GM13977 (cell line): Measurements from ENCODE around the gene PARP2.
"Not testable (repeated sequence)": the region's sequence is repeated elsewhere in the genome, so short reads cannot be mapped to it uniquely, and the experiment has no call there.

Experiments used
- DNase-seq: peaks from one replicate; pipeline ENCODE4 v3.0.0; 2012; ENCODE audit warnings: low spot score
- in situ Hi-C: fragments of 300-500 bp; cut with MboI; formaldehyde crosslinking; loops from one replicate; pipeline ENCODE4 v1.12.0; 2022; ENCODE audit warnings: low sequenced_read_pairs, low pct_unique_long_range_greater_than_20kb, mixed read lengths, inconsistent platforms; ENCODE audit not compliant: unreplicated experiment
- TF ChIP-seq, protein P1 (sequence below): IDR thresholded peaks from 2 replicates; pipeline ENCODE4 v1.5.1; 2012; ENCODE audit warnings: mild to moderate bottlenecking, control low read depth; ENCODE audit not compliant: insufficient read depth; ENCODE audit errors: extremely low read depth, missing control alignments

Gene PARP2

GRCh38 chr14:20345366-20345765 is 1.9 kb downstream of the PARP2 start:
- in situ Hi-C loops: no loop called here
- TF ChIP-seq, protein P1, sequence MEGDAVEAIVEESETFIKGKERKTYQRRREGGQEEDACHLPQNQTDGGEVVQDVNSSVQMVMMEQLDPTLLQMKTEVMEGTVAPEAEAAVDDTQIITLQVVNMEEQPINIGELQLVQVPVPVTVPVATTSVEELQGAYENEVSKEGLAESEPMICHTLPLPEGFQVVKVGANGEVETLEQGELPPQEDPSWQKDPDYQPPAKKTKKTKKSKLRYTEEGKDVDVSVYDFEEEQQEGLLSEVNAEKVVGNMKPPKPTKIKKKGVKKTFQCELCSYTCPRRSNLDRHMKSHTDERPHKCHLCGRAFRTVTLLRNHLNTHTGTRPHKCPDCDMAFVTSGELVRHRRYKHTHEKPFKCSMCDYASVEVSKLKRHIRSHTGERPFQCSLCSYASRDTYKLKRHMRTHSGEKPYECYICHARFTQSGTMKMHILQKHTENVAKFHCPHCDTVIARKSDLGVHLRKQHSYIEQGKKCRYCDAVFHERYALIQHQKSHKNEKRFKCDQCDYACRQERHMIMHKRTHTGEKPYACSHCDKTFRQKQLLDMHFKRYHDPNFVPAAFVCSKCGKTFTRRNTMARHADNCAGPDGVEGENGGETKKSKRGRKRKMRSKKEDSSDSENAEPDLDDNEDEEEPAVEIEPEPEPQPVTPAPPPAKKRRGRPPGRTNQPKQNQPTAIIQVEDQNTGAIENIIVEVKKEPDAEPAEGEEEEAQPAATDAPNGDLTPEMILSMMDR: no peak
- DNase-seq: no peak

DNA sequence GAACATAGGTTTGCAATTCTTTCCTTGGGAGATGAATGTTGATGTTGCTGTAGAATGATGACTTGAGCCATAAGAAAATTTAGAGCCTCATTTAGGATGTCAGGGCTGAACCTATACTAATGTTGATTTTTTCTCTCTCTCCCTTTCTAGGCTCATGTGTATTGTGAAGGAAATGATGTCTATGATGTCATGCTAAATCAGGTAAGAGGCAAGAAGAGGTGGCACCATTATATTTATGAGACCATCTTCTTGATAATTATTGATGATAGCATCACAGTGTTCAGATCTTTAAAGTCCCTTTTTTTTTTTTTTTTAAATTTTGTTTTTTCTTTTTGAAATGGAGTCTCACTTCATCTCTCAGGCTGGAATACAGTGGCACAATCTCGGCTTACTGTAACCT is 3.3 kb downstream of the PARP2 start:
- no peak for DNase-seq
- in situ Hi-C loops: no loop called here
- TF ChIP-seq, protein P1: no peak

DNA sequence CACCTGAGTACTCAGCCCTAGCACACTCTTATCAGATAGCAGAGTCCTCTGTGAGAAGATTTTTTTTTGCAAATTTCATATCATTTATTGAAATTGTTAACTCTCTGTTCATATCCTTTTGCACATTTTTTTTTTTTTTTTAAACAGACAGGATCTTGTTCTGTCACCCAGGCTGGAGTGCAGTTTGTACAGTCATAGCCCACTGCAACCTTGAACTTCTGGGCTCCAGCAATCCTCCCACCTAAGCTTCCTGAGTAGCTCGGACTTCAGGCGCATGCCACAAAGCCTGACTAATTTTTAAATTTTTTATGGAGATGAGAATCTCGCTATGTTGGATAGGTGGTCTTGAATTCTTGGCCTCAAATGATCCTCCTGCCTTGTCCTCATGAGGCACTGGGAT is 4.3 kb downstream of the PARP2 start:
- in situ Hi-C loops: no loop called here
- no peak for DNase-seq
- TF ChIP-seq, protein P1: no peak

DNA sequence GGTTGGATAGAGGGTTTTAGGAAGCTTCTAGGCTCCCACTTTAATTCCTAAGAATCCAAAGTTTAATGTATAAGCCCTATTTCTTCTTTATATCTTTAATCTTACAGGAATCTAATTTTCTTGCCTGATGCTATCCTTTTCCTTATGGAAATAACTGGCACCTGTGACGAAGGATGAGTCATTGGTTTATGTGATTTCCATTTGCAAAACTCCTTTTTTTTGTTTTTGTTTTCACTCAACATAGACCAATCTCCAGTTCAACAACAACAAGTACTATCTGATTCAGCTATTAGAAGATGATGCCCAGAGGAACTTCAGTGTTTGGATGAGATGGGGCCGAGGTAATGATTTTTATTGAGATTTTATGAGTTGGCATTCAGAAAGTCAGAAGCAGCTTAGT is 6.8 kb downstream of the PARP2 start:
- TF ChIP-seq, protein P1: no peak
- DNase-seq: no peak
- in situ Hi-C loops: no loop called here

GRCh38 chr14:20350860-20351259 is 7.4 kb downstream of the PARP2 start:
- no peak for DNase-seq
- in situ Hi-C loops: no loop called here
- TF ChIP-seq, protein P1: no peak

GRCh38 chr14:20356422-20356821 is 13.0 kb downstream of the PARP2 start:
- DNase-seq: no peak
- TF ChIP-seq, protein P1: no peak
- in situ Hi-C loops: no loop called here

- DNase-seq, in situ Hi-C loops: not testable (repeated sequence)
Measured at GRCh38 chr14:20358474-20358873, 15.0 kb downstream of the PARP2 start.
